Activated CD4-positive, alpha-beta T cell treated with anti-CD3 and anti-CD28 coated beads, Interleukin-2, Interleukin-6, amounts not matched to agents 100 ng/mL and 50 ng/mL, durations not matched to agents 16 hours and 8 hours (primary cell): ENCODE data around the gene CDK16.

ENCODE experiments used
- DNase-seq: peaks from one replicate; pipeline ENCODE4 v3.0.0-alpha.2; 2020

The CDK16 gene

GRCh38 chrX:47209508-47210238 is 8.8 kb upstream of the CDK16 start:
- no peak for DNase-seq

DNA sequence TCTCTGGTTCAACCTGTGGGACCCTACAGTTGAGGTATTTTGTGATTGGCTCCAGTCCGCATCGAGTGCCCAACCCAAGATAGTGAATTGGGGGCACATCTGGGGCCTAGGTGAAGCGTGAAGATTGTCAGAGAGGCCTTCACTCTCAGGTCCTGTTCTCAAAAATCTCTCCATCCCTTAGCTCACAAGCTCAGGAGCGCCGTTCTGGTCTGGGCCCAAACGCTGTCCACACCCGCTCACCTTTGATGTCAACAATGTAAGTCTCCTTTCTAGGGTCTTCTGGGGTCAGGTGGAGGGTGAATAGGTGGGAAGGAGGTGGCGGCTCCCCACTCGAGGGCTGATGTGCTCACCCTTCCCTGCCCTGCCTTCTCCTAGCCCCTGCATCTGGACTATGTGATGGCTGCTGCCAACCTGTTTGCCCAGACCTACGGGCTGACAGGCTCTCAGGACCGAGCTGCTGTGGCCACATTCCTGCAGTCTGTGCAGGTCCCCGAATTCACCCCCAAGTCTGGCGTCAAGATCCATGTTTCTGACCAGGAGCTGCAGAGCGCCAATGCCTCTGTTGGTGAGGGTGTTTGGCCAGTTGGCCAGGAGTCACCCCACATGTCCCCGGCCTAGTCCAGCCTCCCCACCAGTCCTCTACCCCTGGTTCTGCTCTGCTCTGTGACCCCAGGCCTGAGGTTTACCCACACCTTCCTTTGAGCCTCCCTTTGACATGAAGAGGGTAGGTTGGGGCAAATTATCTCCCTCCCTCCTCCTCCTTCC is 7.6 kb upstream of the CDK16 start:
- DNase-seq, result no peak

DNA sequence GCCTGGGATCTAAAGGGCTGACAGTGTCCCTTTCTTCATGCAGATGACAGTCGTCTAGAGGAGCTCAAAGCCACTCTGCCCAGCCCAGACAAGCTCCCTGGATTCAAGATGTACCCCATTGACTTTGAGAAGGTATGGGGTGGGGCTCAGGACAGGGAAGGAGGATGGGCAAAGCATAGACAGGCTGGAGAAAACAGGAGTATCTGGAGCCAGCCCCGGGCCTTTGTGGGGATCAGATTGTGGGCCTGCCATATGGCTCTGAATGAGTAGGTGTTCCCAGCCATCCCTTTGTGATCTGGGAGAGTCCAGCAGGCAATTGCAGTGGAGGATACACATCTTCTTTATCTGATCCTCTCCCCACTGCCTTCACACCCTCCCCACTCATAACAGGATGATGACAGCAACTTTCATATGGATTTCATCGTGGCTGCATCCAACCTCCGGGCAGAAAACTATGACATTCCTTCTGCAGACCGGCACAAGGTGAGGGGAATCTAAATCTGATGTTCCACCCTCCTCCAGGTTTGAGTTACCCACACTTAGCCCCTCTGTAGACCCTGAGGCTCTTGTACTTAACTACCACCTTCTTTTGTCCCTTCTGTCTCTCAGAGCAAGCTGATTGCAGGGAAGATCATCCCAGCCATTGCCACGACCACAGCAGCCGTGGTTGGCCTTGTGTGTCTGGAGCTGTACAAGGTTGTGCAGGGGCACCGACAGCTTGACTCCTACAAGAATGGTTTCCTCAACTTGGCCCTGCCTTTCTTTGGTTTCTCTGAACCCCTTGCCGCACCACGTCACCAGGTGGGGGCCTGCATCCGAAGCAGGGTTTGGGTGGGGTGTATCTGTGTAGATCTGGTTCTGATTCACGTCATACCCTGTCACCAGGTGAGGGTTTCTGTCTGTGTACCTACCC is 5.8 kb upstream of the CDK16 start:
- no peak for DNase-seq

GRCh38 chrX:47214435-47215077 is 3.9 kb upstream of the CDK16 start:
- no peak for DNase-seq

DNA sequence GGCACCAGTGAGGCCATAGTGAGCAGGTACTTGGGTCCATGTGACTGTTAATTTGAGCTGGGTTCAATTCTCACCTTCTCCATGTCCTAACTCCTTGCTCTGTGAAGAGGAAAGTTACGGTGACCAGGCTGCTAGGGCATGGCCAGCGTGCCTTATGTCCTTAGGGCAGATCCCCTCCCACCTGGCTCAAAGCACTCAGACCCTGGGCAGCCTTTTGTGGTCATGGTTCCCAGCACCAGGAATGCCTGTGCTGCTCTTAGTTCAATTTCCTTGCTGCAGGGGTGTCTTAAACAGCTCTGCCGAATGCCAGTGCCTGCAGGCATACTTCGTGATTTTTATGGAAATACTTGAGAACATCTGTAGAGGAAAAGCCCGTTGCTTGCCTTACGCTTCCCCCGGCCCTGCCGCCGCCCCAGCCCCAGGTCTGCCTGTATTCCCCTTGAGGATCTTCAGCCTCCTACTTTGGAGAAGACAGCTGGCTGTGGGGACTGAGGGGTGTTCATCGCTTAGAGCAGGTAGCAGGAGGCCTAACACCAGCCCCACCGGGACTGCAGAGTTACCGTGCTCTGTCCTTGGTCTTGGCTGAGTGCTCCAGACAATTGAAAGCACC is 3.1 kb upstream of the CDK16 start:
- no peak for DNase-seq

DNA sequence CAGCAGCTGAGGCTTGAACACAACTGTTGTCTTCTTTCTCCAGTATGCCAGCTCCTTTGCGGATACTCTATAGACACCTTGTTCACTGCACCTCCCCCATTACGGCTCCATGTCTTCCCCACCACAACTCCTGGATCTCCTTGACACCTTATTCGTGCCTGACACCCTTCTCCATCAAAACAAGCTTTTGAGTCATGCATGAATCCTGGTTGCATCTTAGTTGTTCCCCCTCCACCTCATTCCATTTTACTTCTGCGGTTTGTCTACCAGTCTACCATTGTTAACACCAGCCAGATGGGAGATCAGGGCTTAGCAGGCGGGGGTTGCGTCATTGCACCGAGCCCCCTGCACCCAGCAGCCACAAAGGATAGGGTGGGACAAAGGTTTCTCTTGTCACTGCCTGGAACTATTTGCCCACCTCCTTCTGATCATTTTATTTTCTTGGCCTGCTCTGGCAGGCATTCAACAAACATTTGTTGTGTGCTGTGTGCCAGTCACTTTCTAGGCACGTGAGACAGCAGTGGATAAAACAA is 2.0 kb upstream of the CDK16 start:
- no peak for DNase-seq

DNA sequence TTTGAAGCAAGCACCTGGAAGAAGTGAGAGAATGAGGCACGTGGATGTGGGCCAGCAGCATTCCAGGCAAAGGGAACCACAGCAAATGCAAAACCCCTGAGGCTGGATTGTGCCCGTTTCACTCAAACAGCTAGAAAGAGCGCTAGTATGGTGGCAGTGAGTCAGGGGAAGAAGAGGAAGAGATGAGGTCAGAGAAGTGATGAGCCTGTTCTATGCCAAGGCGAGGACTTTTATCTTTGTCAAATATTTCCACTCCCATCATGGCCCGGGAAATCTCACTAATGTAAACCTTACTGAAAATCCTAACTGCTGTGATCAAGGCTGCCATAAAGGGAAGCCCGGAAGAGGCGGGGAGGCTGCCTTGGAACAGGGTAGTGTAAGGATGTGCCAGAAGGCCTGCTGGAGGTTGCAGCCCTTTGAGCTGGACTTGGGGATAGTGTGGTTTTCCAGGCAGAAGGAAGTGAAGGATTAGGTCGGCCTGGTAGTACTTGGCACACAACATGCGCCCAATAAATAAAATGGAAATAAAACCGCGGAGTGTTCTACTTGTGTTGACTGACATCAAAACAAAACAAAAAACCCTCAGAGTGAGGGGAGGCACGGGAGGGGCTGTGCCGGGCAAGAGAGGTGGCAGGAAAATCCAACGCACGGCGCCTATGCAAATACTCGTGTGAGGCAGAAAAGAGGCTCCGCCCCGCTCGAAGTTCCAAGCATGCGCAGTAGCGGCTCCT is 1.2 kb upstream of the CDK16 start:
- peak; percentile 34 for DNase-seq

DNA sequence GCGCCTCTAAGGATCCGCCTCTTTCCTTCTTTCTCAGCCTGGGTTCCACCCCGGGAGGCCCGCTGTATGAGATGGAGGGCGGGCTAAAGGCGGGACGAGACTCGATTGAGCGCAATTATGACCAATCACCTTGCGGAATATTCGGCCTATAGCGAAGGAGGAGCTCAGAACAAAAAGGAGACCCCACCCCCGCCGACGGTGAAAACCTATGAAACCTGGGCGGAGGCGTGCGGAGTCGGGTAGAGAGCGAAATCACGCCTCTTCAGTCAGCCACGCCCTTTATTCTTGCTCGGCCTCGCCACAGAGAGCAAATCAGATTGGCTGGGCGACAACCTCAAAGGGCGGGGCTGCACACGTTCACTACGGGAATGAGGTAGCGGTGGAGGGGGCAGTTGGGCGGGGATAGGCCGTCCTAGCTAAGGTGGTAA is 615 bp upstream of the CDK16 start:
- DNase-seq, result peak; percentile 98

DNA sequence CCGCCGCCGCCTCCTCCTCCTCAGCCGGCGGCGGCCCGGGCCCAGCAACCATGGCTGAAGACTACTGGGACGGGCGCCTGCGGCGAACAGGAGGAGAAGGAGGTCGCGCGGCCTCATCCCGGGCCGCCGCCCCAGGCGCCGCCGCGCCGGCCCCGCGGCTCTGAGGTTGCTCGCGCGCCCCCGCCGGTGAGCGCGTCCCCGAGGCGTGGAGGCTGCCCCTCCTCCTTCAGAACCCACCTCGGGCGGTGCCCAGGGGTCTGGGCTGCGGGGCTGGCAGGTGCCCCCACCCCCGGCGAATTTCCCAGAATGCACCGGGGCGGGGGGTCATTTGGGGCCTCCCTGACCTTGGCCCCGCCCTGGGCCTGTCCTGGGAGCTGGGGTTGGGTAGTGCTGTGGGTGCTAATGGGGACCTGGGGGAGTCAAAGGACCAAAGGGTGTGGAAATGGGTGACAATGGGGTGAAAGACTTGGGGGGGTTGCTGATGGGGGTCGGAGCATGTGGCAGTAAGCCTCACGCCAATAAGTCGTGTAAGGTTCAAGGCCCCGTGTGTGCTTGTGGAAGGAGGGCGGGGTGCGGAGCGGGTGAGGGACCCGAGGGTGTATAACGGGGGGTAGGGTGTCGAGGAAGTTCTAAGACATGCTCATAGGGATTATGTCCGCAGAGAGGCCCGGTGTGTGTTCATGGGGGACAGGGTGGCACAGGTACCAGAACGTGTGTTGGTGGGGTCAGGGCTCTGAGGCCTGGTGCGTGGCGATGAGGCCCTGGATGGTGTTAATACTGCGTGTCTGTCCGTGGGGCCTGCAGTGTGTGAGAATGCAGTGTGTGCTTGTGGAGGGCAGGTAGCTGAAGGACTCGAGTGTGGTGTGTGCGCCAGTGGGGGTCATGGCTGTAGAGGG is 687 bp downstream of the CDK16 start:
- peak; percentile 64 for DNase-seq

GRCh38 chrX:47221756-47222155 is 3.3 kb downstream of the CDK16 start:
- DNase-seq, result no peak

GRCh38 chrX:47222751-47223350 is 4.4 kb downstream of the CDK16 start:
- DNase-seq, result no peak

DNA sequence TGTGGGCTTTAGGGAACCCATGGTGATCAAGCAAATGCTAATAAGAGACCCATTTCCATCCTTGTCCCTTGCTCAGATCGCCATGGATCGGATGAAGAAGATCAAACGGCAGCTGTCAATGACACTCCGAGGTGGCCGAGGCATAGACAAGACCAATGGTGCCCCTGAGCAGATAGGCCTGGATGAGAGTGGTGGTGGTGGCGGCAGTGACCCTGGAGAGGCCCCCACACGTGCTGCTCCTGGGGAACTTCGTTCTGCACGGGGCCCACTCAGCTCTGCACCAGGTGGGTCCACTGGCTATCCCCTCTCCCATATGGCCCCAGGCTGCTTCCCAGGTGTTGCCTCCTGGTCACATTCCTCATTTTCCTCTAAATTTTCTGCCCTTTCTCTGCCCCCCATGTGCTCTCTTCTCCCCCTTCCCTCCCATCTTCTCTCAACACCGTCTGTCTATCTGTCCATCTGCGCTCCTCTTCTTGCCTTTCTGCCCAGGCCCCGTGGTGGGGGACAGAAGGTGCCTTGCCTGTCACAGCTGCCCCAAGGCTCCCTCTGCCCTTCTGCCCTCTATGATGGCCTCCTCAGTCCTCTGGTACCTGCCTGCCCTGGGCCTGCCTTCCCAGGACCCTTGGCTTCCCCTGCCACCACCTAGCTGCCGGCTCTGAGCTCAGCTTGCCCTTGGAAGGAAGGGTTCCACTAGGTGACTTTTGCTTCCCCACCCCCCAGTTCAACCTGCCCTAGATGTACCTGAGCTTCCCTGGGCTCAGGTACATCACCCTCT is 5.2 kb downstream of the CDK16 start:
- DNase-seq, result no peak

DNA sequence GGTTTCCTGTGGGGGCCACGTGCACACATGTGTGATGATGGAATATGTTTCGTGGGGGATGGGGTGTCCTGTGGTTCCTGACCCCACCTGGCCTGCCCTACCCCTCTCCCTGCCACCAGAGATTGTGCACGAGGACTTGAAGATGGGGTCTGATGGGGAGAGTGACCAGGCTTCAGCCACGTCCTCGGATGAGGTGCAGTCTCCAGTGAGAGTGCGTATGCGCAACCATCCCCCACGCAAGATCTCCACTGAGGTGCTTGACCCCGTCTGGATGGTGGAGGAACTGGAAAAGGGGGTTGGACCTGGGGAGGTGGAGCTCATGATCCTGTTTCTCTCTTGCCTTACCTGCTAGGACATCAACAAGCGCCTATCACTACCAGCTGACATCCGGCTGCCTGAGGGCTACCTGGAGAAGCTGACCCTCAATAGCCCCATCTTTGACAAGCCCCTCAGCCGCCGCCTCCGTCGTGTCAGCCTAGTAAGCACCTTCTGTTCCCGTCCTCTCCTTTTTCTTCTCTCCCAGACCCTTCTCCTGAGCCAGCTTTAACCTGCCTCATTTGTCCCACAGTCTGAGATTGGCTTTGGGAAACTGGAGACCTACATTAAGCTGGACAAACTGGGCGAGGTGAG is 5.9 kb downstream of the CDK16 start:
- no peak for DNase-seq

GRCh38 chrX:47224896-47225290 is 6.4 kb downstream of the CDK16 start:
- no peak for DNase-seq

GRCh38 chrX:47226071-47226470 is 7.6 kb downstream of the CDK16 start:
- DNase-seq, result no peak

DNA sequence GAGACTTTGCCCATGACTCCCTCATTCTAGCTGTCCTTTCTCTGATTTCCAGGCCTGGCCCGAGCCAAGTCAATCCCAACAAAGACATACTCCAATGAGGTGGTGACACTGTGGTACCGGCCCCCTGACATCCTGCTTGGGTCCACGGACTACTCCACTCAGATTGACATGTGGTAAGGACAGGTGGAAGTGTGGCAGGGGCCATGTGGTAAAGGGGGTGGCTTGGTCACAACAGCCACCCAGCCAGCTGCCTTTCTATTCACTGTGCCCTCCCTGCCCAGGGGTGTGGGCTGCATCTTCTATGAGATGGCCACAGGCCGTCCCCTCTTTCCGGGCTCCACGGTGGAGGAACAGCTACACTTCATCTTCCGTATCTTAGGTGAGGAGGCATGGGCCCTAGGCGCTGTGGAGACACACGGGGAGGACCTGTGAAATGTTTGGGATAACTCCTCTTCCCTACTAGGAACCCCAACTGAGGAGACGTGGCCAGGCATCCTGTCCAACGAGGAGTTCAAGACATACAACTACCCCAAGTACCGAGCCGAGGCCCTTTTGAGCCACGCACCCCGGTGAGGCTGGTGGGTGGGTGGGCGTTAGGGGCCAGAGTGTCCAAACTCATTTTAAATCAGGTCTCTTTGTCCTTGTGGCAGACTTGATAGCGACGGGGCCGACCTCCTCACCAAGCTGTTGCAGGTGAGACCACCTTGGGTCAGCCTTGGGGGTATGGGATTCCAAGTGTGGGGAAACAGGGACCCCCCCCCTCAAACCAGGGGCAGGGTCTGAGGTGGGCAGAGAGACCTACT is 8.3 kb downstream of the CDK16 start:
- DNase-seq, result no peak

- DNase-seq, result no peak
Observed at GRCh38 chrX:47227334-47227583, 8.8 kb downstream of the CDK16 start.
